ENCODE measurements around the gene PIK3R3.

PIK3R3 gene

GRCh38 chr1:46012236-46012635, 120.2 kb downstream of the PIK3R3 start:
- H3K79me2 ChIP-seq (ENCODE audit: insufficient read depth, low read length): no peaks in the 10 kb centered on the region
- no peak overlapping the region for H3K4me3 ChIP-seq (ENCODE audit: insufficient read depth, low read length, poor library complexity, severe bottlenecking)
- H4K20me1 ChIP-seq (ENCODE audit: low read depth, low read length): no peaks in the 10 kb centered on the region
- no peaks in the 10 kb centered on the region for H3K9me2 ChIP-seq (replicated peaks; ENCODE audit: insufficient read depth, low read length)
- no peak overlapping the region for H3K4me2 ChIP-seq (ENCODE audit: low read depth, low read length, poor library complexity, severe bottlenecking)
- peaks cover 28% of the 10 kb centered on the region for H3K36me3 ChIP-seq (ENCODE audit: low read length)
- no peak overlapping the region for H2AFZ ChIP-seq (ENCODE audit: low read depth, low read length, severe bottlenecking)
- H3K27me3 ChIP-seq (ENCODE audit: low read length): no peaks in the 10 kb centered on the region
- no peak for TF ChIP-seq CTCF (IDR thresholded peaks at IDR 0.05; ENCODE audit: insufficient read depth, low read length, poor library complexity, severe bottlenecking)
- TF ChIP-seq EZH2phosphoT487 (conservative IDR thresholded peaks at IDR 0.05; ENCODE audit: low read length): no peak
- no peak overlapping the region for H3K9ac ChIP-seq (ENCODE audit: low read length)
- no peak overlapping the region for H3K27ac ChIP-seq (ENCODE audit: low read depth, low read length)
- H3K9me3 ChIP-seq (ENCODE audit: insufficient read depth, low read length): no peaks in the 10 kb centered on the region
- H3F3A ChIP-seq (ENCODE audit: insufficient read depth): no peaks in the 10 kb centered on the region

GRCh38 chr1:46011121-46011695, 121.2 kb downstream of the PIK3R3 start:
- no peak overlapping the region for H2AFZ ChIP-seq (ENCODE audit: low read depth, low read length, severe bottlenecking)
- H3K36me3 ChIP-seq (ENCODE audit: low read length): peaks cover 33% of the 10 kb centered on the region
- H3K4me2 ChIP-seq (ENCODE audit: low read depth, low read length, poor library complexity, severe bottlenecking): no peak overlapping the region
- no peak overlapping the region for H3K27ac ChIP-seq (ENCODE audit: low read depth, low read length)
- no peak overlapping the region for H3K4me3 ChIP-seq (ENCODE audit: insufficient read depth, low read length, poor library complexity, severe bottlenecking)
- no peaks in the 10 kb centered on the region for H3K9me3 ChIP-seq (ENCODE audit: insufficient read depth, low read length)
- TF ChIP-seq CTCF (IDR thresholded peaks at IDR 0.05; ENCODE audit: insufficient read depth, low read length, poor library complexity, severe bottlenecking) (no peak), EZH2phosphoT487 (conservative IDR thresholded peaks at IDR 0.05; ENCODE audit: low read length) (no peak)
- no peaks in the 10 kb centered on the region for H4K20me1 ChIP-seq (ENCODE audit: low read depth, low read length)
- H3F3A ChIP-seq (ENCODE audit: insufficient read depth): no peaks in the 10 kb centered on the region
- no peaks in the 10 kb centered on the region for H3K9me2 ChIP-seq (replicated peaks; ENCODE audit: insufficient read depth, low read length)
- H3K79me2 ChIP-seq (ENCODE audit: insufficient read depth, low read length): no peaks in the 10 kb centered on the region
- no peak overlapping the region for H3K9ac ChIP-seq (ENCODE audit: low read length)
- no peaks in the 10 kb centered on the region for H3K27me3 ChIP-seq (ENCODE audit: low read length)

GRCh38 chr1:46010611-46011010, 121.8 kb downstream of the PIK3R3 start:
- TF ChIP-seq CTCF (IDR thresholded peaks at IDR 0.05; ENCODE audit: insufficient read depth, low read length, poor library complexity, severe bottlenecking) (no peak), EZH2phosphoT487 (conservative IDR thresholded peaks at IDR 0.05; ENCODE audit: low read length) (no peak)
- no peak overlapping the region for H3K9ac ChIP-seq (ENCODE audit: low read length)
- no peaks in the 10 kb centered on the region for H3K79me2 ChIP-seq (ENCODE audit: insufficient read depth, low read length)
- H3K4me3 ChIP-seq (ENCODE audit: insufficient read depth, low read length, poor library complexity, severe bottlenecking): no peak overlapping the region
- H3K4me2 ChIP-seq (ENCODE audit: low read depth, low read length, poor library complexity, severe bottlenecking): no peak overlapping the region
- no peaks in the 10 kb centered on the region for H3K27me3 ChIP-seq (ENCODE audit: low read length)
- H2AFZ ChIP-seq (ENCODE audit: low read depth, low read length, severe bottlenecking): no peak overlapping the region
- H3K27ac ChIP-seq (ENCODE audit: low read depth, low read length): no peak overlapping the region
- H3K9me3 ChIP-seq (ENCODE audit: insufficient read depth, low read length): no peaks in the 10 kb centered on the region
- H3K36me3 ChIP-seq (ENCODE audit: low read length): peaks cover 38% of the 10 kb centered on the region
- no peaks in the 10 kb centered on the region for H4K20me1 ChIP-seq (ENCODE audit: low read depth, low read length)
- H3K9me2 ChIP-seq (replicated peaks; ENCODE audit: insufficient read depth, low read length): no peaks in the 10 kb centered on the region
- no peaks in the 10 kb centered on the region for H3F3A ChIP-seq (ENCODE audit: insufficient read depth)
